Body of pancreas (tissue), 4 donors: Measurements from ENCODE around the gene ANKDD1B.

Source experiments
- POLR2A ChIP-seq, 3 donors: fragments of 450-650 bp; IDR thresholded peaks; one replicate each; pipeline ENCODE4 v1.6.1; 2016; ENCODE audit warnings: antibody characterized with exemption in 3 of 3, mild to moderate bottlenecking in 2 of 3
- TF ChIP-seq, protein P1 (sequence below), 7 experiments: fragments of 450-650 bp in 4 of 7; fragments of 200-600 bp in 3 of 7; sonication (generic) in 3 of 7; IDR thresholded peaks; one replicate each; pipeline ENCODE4 v1.5.1; 2016 to 2019; ENCODE audit warnings: antibody characterized with exemption in 7 of 7

- TF ChIP-seq, protein P1, sequence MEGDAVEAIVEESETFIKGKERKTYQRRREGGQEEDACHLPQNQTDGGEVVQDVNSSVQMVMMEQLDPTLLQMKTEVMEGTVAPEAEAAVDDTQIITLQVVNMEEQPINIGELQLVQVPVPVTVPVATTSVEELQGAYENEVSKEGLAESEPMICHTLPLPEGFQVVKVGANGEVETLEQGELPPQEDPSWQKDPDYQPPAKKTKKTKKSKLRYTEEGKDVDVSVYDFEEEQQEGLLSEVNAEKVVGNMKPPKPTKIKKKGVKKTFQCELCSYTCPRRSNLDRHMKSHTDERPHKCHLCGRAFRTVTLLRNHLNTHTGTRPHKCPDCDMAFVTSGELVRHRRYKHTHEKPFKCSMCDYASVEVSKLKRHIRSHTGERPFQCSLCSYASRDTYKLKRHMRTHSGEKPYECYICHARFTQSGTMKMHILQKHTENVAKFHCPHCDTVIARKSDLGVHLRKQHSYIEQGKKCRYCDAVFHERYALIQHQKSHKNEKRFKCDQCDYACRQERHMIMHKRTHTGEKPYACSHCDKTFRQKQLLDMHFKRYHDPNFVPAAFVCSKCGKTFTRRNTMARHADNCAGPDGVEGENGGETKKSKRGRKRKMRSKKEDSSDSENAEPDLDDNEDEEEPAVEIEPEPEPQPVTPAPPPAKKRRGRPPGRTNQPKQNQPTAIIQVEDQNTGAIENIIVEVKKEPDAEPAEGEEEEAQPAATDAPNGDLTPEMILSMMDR (IDR thresholded peaks at IDR 0.05), result no peak
- no peak for TF ChIP-seq POLR2A (IDR thresholded peaks at IDR 0.05)
These were observed 99.9 kb downstream of the ANKDD1B start for GRCh38 chr5:75711151-75711550.
